Ovary (tissue), 3 donors: ENCODE results near the gene TBC1D32.

Source experiments
- CTCF ChIP-seq, 3 donors: fragments of 450-650 bp in 2 of 3; fragments of 200-600 bp in 1 of 3; IDR thresholded peaks; one replicate each; pipeline versions ENCODE4 v1.5.1 to v1.8.0; 2016 to 2022; ENCODE audit warnings: antibody characterized with exemption in 3 of 3, mild to moderate bottlenecking in 1 of 3
- EP300 ChIP-seq: sonication (generic); formaldehyde crosslinking; IDR thresholded peaks from one replicate; pipeline ENCODE4 v1.6.1; 2017; ENCODE audit warnings: antibody characterized with exemption
- POLR2A ChIP-seq: fragments of 450-650 bp; IDR thresholded peaks from one replicate; pipeline ENCODE4 v1.6.1; 2017; ENCODE audit warnings: antibody characterized with exemption, mild to moderate bottlenecking, moderate library complexity
- donor health status: DM: no; HTN: no; CAD: no.

- TF ChIP-seq CTCF (IDR thresholded peaks at IDR 0.05) (peak in 1 of 3 donors; percentile 31), POLR2A (peak; percentile 64), EP300 (peak; percentile 29)
These were observed at the start of gene TBC1D32 for GRCh38 chr6:121334299-121335086.
